Ovary (tissue), 3 donors: ENCODE data around the gene MBD5.

Source experiments
- CTCF ChIP-seq, 3 donors: fragments of 450-650 bp in 2 of 3; fragments of 200-600 bp in 1 of 3; IDR thresholded peaks; one replicate each; pipeline versions ENCODE4 v1.5.1 to v1.8.0; 2016 to 2022; ENCODE audit warnings: antibody characterized with exemption in 3 of 3, mild to moderate bottlenecking in 1 of 3
- POLR2A ChIP-seq: fragments of 450-650 bp; IDR thresholded peaks from one replicate; pipeline ENCODE4 v1.6.1; 2017; ENCODE audit warnings: antibody characterized with exemption, mild to moderate bottlenecking, moderate library complexity
- donor health status: DM: no; HTN: no; CAD: no.

- TF ChIP-seq CTCF (IDR thresholded peaks at IDR 0.05) (no peak), POLR2A (no peak)
These were observed 211.0 kb downstream of the MBD5 start for GRCh38 chr2:148231858-148232257.
